ENCODE results near the gene MLANA.

MLANA gene

DNA sequence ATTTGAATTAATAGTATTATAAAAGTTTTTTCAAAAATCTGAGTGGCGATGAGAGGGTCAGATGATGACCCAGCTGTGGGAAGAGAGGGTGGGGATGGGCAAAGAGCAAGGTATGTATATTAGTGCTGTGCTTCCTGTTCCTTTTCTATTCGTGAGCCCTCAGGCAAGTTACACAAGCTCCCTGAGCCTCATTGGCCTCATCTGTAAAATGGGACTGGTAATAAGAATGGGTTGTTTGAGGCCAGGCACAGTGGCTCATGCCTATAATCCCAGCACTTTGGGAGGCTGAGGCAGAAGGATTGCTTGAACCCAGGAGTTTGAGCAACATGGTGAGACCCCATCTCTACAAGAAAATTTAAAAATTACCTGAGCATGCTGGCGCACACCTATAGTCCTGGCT is 24.0 kb upstream of the MLANA start:
- no peak for DNase-seq (ENCODE audit: low read depth)
- TF ChIP-seq, protein P1, sequence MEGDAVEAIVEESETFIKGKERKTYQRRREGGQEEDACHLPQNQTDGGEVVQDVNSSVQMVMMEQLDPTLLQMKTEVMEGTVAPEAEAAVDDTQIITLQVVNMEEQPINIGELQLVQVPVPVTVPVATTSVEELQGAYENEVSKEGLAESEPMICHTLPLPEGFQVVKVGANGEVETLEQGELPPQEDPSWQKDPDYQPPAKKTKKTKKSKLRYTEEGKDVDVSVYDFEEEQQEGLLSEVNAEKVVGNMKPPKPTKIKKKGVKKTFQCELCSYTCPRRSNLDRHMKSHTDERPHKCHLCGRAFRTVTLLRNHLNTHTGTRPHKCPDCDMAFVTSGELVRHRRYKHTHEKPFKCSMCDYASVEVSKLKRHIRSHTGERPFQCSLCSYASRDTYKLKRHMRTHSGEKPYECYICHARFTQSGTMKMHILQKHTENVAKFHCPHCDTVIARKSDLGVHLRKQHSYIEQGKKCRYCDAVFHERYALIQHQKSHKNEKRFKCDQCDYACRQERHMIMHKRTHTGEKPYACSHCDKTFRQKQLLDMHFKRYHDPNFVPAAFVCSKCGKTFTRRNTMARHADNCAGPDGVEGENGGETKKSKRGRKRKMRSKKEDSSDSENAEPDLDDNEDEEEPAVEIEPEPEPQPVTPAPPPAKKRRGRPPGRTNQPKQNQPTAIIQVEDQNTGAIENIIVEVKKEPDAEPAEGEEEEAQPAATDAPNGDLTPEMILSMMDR (conservative IDR thresholded peaks at IDR 0.05; ENCODE audit: control insufficient read depth, insufficient read depth, low read depth, low read length) = no peak
- H3K4me3 ChIP-seq (ENCODE audit: control insufficient read depth, low read depth, low read length) = no peak overlapping the region

DNA sequence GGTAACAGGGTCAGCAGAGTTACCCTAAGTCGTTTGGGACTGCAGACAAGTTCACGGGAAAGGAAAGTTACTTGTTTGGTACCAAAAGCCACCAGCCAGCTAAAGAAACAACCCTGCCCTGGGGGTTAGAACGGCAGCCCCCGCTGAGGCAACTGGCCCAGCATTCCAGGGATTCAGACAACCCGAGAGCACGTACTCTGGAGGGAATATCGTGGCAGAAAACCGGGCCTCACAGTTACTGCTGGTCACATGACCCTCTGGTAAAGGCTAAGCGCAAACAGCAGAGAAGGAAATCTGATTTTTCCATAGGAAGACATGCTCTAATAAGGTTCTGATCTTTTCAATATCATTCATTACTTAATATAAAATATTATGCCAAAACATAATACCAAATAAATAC is 22.5 kb upstream of the MLANA start:
- DNase-seq (ENCODE audit: low read depth) = no peak
- H3K4me3 ChIP-seq (ENCODE audit: control insufficient read depth, low read depth, low read length) = no peak overlapping the region
- TF ChIP-seq, protein P1 (conservative IDR thresholded peaks at IDR 0.05; ENCODE audit: control insufficient read depth, insufficient read depth, low read depth, low read length) = no peak

DNA sequence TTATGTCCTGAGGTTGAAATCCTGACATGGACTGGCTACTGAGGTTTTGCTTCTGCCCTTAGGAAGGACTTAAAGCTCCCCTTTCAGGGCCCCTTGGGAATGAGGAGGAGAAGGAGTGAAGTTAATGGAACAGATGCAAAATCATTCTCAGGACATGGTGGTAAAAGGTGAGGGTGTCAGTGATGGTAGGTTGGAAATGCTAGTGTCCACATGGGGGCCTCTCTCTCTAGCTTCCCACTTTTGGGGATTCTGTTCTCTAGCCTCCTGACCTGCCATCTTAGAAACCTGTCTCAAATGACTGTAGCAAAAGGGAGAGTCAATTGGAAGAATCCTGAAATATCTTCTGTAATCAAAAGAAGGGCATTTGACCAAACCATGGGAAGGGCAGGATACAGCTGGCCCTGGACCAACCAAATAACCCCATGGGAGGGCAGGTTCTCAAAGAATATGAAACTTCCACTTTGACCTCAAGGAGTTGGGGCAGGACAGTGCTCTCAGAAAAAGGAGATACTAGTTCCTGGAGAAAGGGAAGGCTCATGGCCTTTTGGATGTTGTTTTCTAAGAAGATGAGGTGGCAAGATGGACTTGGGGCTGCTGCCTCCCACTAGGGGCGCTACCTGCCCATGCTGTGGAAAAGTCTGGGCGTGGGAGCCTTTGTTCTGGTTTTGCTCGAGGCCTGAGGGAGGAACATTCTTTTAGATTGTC is 21.2 kb upstream of the MLANA start:
- no peak overlapping the region for H3K4me3 ChIP-seq (ENCODE audit: control insufficient read depth, low read depth, low read length)
- TF ChIP-seq, protein P1 (conservative IDR thresholded peaks at IDR 0.05; ENCODE audit: control insufficient read depth, insufficient read depth, low read depth, low read length) = peak; percentile 36
- peak; percentile 6 for DNase-seq (ENCODE audit: low read depth)

DNA sequence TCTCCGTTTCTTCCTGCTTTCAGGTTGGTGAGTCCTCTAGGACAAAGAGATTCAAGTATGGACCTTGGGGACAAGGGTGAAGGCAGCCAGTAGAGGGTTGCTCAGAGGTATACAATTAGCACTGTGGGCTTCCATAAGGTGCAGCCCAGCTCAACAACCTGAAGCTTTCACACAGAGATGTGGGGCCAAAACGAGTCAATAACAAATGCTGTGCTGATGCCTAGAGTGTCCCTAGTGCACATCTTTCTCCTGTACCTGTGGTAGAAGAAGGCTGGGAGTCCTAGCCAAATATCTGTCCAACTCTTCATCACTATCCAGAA is 20.7 kb upstream of the MLANA start:
- TF ChIP-seq, protein P1 (conservative IDR thresholded peaks at IDR 0.05; ENCODE audit: control insufficient read depth, insufficient read depth, low read depth, low read length) = no peak
- DNase-seq (ENCODE audit: low read depth) = no peak
- no peak overlapping the region for H3K4me3 ChIP-seq (ENCODE audit: control insufficient read depth, low read depth, low read length)

DNA sequence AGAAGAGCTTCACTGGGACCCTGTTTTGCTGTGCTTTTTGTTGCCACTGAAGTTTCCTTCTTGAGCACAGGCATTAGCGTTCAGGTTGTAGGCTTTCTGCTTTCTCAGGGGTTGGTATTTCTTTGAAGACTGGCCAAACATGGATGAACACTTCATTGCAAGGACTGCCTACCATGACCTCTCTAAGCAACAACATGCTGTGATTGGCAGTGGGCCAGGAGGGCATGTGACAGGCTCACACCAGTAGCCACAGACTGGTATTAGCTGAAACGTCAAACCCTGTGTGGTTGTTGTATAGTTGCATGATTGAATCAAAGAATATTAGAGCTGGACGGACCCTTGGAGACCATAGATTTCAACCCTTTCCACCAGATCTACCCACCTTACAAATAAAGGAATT is 20.0 kb upstream of the MLANA start:
- peak; percentile 8 for DNase-seq (ENCODE audit: low read depth)
- TF ChIP-seq, protein P1 (conservative IDR thresholded peaks at IDR 0.05; ENCODE audit: control insufficient read depth, insufficient read depth, low read depth, low read length) = no peak

DNA sequence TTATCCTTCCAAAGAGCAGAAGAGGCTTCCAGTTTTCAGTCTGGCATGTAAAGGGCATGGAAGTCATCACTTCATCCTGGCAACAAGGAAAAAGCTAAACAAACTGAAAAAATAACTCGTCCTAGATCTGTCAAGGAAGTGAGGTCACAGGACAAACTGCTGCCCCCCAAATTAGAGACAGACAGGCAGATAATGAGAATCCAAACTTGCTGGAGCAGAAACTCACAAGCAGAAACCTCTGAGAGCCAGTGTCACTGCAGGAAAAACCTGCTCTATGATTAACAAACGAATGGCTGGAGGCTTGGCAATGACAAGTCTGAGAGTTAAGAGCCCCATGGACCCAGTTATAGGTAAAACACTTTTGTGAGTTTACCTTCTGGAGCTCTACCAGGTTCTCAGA is 18.9 kb upstream of the MLANA start:
- TF ChIP-seq, protein P1 (conservative IDR thresholded peaks at IDR 0.05; ENCODE audit: control insufficient read depth, insufficient read depth, low read depth, low read length) = no peak
- H3K4me3 ChIP-seq (ENCODE audit: control insufficient read depth, low read depth, low read length) = no peak overlapping the region
- DNase-seq (ENCODE audit: low read depth) = no peak

More for the DNA sequence above, 20.0 kb upstream of the MLANA start:
- no peak overlapping the region for H3K4me3 ChIP-seq (ENCODE audit: control insufficient read depth, low read depth, low read length)

DNA sequence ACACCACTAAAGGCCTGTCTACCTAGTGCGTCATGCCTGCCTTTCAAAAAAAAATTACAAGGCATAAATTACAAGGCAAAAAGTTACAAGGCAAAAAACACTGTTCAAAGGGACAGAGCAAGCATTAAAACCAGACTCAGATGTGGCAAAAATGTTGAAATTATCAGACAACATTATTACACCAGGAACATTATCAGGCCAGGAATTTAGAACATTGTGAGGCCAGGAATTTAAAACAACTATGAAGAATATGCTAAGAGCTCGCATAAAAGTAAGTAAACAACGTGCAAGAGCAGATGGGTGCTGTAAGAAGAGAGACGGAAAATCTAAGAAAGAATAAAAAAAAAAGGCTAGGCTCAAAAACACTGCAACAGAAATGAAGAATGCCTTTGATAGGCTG is 18.2 kb upstream of the MLANA start:
- H3K4me3 ChIP-seq (ENCODE audit: control insufficient read depth, low read depth, low read length) = no peak overlapping the region
- TF ChIP-seq, protein P1 (conservative IDR thresholded peaks at IDR 0.05; ENCODE audit: control insufficient read depth, insufficient read depth, low read depth, low read length) = no peak
- DNase-seq (ENCODE audit: low read depth) = no peak
